PC-3 (cell line): ENCODE data around the gene NTF3. TPM values are rescaled to one million over a fixed set of nuclear protein-coding genes. Genes with fewer than 3 reads are reported as not detected.

Source experiments
- ATAC-seq: fragments of 200-7000 bp; cut with Tn5 transposase; 2 replicates; pipeline ENCODE4 v1.9.1; 2020; ENCODE audit warnings: mild to moderate bottlenecking, moderate library complexity
- BruUV-seq: library from RNA; stranded (reverse); fragments of 400-500 nt; replicated peaks from 2 replicates; lab custom pipeline; 2021; lab: Mats Ljungman, UMichigan
- CTCF ChIA-PET: fragments of 300-600 bp; sonication (Branson Sonifier 250); formaldehyde crosslinking; loops from one replicate; lab custom pipeline; 2022; ENCODE audit warnings: antibody characterized with exemption; lab: Charles Lee
- POLR2A ChIA-PET: fragments of 300-600 bp; sonication (Branson Sonifier 250); formaldehyde crosslinking; loops from one replicate; lab custom pipeline; 2022; ENCODE audit warnings: antibody characterized with exemption; ENCODE audit not compliant: unreplicated experiment; lab: Charles Lee
- DNase-seq: peaks from one replicate; pipeline ENCODE4 v3.0.0-alpha.2; 2015
- H2AFZ ChIP-seq: fragments of 300-600 bp; sonication (generic); 2 replicates; pipeline ENCODE4 v1.6.0; 2016; ENCODE audit warnings: antibody characterized with exemption, low read length
- H3F3A ChIP-seq: fragments of 300-600 bp; sonication (generic); one replicate; pipeline ENCODE4 v1.6.0; 2017; ENCODE audit warnings: antibody characterized with exemption, low read length, control low read depth, mild to moderate bottlenecking; ENCODE audit not compliant: unreplicated experiment
- H3K27ac ChIP-seq: fragments of 300-600 bp; sonication (generic); 2 replicates; pipeline ENCODE4 v1.5.1; 2016; ENCODE audit warnings: mild to moderate bottlenecking, low read length
- H3K27me3 ChIP-seq: fragments of 300-600 bp; sonication (generic); 2 replicates; pipeline ENCODE4 v1.6.1; 2016; ENCODE audit warnings: low read length, mixed read lengths
- H3K36me3 ChIP-seq: fragments of 300-600 bp; sonication (generic); 2 replicates; pipeline ENCODE4 v1.6.1; 2016; ENCODE audit warnings: low read depth, mixed run types, low read length, mixed read lengths
- H3K4me1 ChIP-seq: fragments of 300-600 bp; sonication (generic); 2 replicates; pipeline ENCODE4 v1.5.1; 2016; ENCODE audit warnings: low read length; ENCODE audit not compliant: insufficient read depth
- H3K4me2 ChIP-seq: fragments of 300-600 bp; sonication (generic); 2 replicates; pipeline ENCODE4 v1.6.0; 2016; ENCODE audit warnings: low read length
- H3K4me3 ChIP-seq: fragments of 300-600 bp; sonication (generic); 2 replicates; pipeline ENCODE4 v1.5.1; 2016; ENCODE audit warnings: mild to moderate bottlenecking, low read length, mixed read lengths
- H3K79me2 ChIP-seq: fragments of 300-600 bp; sonication (generic); 2 replicates; pipeline ENCODE4 v1.6.1; 2017; ENCODE audit warnings: low read length, mixed read lengths
- H3K9ac ChIP-seq: fragments of 300-600 bp; sonication (generic); 2 replicates; pipeline ENCODE4 v1.6.0; 2016; ENCODE audit warnings: mild to moderate bottlenecking, low read length
- H3K9me2 ChIP-seq: fragments of 300-600 bp; sonication (generic); replicated peaks from 2 replicates; pipeline ENCODE4 v1.6.1; 2016; ENCODE audit warnings: mixed run types, low read length, mixed read lengths
- H3K9me3 ChIP-seq: fragments of 300-600 bp; sonication (generic); 2 replicates; pipeline ENCODE4 v1.6.1; 2016; ENCODE audit warnings: low read length, mixed read lengths
- H4K20me1 ChIP-seq: fragments of 300-600 bp; sonication (generic); 2 replicates; pipeline ENCODE4 v1.6.1; 2016; ENCODE audit warnings: low read length, mixed read lengths
- CTCF ChIP-seq: fragments of 300-600 bp; sonication (generic); conservative IDR thresholded peaks from 2 replicates; pipeline ENCODE4 v1.5.1; 2017; ENCODE audit warnings: antibody characterized with exemption, low read depth, mild to moderate bottlenecking, low read length
- EZH2 ChIP-seq: fragments of 300-600 bp; sonication (generic); IDR thresholded peaks from one replicate; pipeline ENCODE4 v1.6.1; 2017; ENCODE audit warnings: antibody characterized with exemption, mild to moderate bottlenecking, low read length; ENCODE audit not compliant: unreplicated experiment
- EZH2phosphoT487 ChIP-seq: fragments of 300-600 bp; sonication (generic); IDR thresholded peaks from 2 replicates; pipeline ENCODE4 v1.6.1; 2018; ENCODE audit warnings: mild to moderate bottlenecking, antibody characterized with exemption, low read length, borderline replicate concordance
- intact Hi-C: fragments of 100-400 bp; cut with micrococcal nuclease; formaldehyde crosslinking; loops from 2 replicates; pipeline ENCODE4 v1.9.0; 2023
- total RNA-seq: library from RNA; depleted of rRNA; stranded (reverse); fragments of >200 nt; gene quantifications from 2 replicates; pipeline ENCODE4 v1.2.3, GENCODE V29; 2014

The NTF3 gene
- total RNA-seq, 1 experiment from 2014 or later: not detected

GRCh38 chr12:5510251-5510805 is 78.4 kb downstream of the NTF3 start:
- peaks cover 6% of the 10 kb centered on the region; the same call in 1 of the 2 replicates for H3K27me3 ChIP-seq
- no TSS peak for BruUV-seq
- CTCF ChIA-PET: no interaction called here

GRCh38 chr12:5511256-5511643 is 79.3 kb downstream of the NTF3 start:
- Histone ChIP-seq H3K4me2 (no peak overlapping the region), H3K79me2 (no peaks in the 10 kb centered on the region), H3K9ac (no peak overlapping the region), H3K27ac (no peak overlapping the region), H3K9me3 (no peaks in the 10 kb centered on the region), H3K27me3 (peaks cover 6% of the 10 kb centered on the region; the same call in 1 of the 2 replicates), H4K20me1 (no peaks in the 10 kb centered on the region), H3K4me1 (no peaks in the 10 kb centered on the region), H3K9me2 (no peaks in the 10 kb centered on the region), H3K4me3 (no peak overlapping the region), H3F3A (no peaks in the 10 kb centered on the region), H3K36me3 (no peaks in the 10 kb centered on the region), H2AFZ (no peak overlapping the region)
- TF ChIP-seq EZH2 (no peak), EZH2phosphoT487 (no peak), CTCF (no peak)
- intact Hi-C loops: no loop called here
- ATAC-seq (no peak), DNase-seq (no peak)
- ChIA-PET POLR2A (no interaction called here), CTCF (no interaction called here)
- no TSS peak for BruUV-seq

More at GRCh38 chr12:5510251-5510805, 78.4 kb downstream of the NTF3 start:
- H3K4me1 ChIP-seq: no peaks in the 10 kb centered on the region
- H3K79me2 ChIP-seq: no peaks in the 10 kb centered on the region
- no peak for TF ChIP-seq EZH2
- TF ChIP-seq CTCF: no peak
- no peak for TF ChIP-seq EZH2phosphoT487
- H3K9me3 ChIP-seq: no peaks in the 10 kb centered on the region
- no peaks in the 10 kb centered on the region for H3F3A ChIP-seq
- H4K20me1 ChIP-seq: no peaks in the 10 kb centered on the region
- H3K4me3 ChIP-seq: no peak overlapping the region
- intact Hi-C loops: no loop called here
- DNase-seq: no peak
- H2AFZ ChIP-seq: no peak overlapping the region
- POLR2A ChIA-PET: no interaction called here
- H3K9me2 ChIP-seq: no peaks in the 10 kb centered on the region
- H3K36me3 ChIP-seq: no peaks in the 10 kb centered on the region
- no peak for ATAC-seq
- H3K27ac ChIP-seq: no peak overlapping the region
- no peak overlapping the region for H3K4me2 ChIP-seq
- H3K9ac ChIP-seq: no peak overlapping the region
